GM23338 (cell line): Measurements from ENCODE around the gene AFP. TPM values are rescaled to one million over a fixed set of nuclear protein-coding genes. Genes with fewer than 3 reads are reported as not detected.

Source experiments
- ATAC-seq: fragments of 200-7000 bp; cut with Tn5 transposase; 3 replicates; pipeline ENCODE4 v1.9.1; 2020
- DNase-seq: peaks from one replicate; pipeline ENCODE4 v3.0.0-alpha.2; 2015; ENCODE audit warnings: low spot score
- H2AFZ ChIP-seq: fragments of 200-600 bp; sonication (generic); 2 replicates; pipeline ENCODE4 v1.8.0; 2016; ENCODE audit warnings: antibody characterized with exemption, mild to moderate bottlenecking, moderate library complexity
- H3F3A ChIP-seq: fragments of 200-600 bp; sonication (generic); replicated peaks from 2 replicates; pipeline ENCODE4 v1.8.0; 2017; ENCODE audit warnings: antibody characterized with exemption, mixed run types, low read depth
- H3K27ac ChIP-seq: fragments of 200-600 bp; sonication (generic); 2 replicates; pipeline ENCODE4 v1.6.1; 2016; ENCODE audit warnings: low read depth
- H3K27me3 ChIP-seq: fragments of 200-600 bp; sonication (generic); 2 replicates; pipeline ENCODE4 v1.8.0; 2016; ENCODE audit warnings: mild to moderate bottlenecking, mixed run types, moderate library complexity; ENCODE audit not compliant: insufficient read depth
- H3K36me3 ChIP-seq: fragments of 200-600 bp; sonication (generic); 2 replicates; pipeline ENCODE4 v1.8.0; 2016; ENCODE audit warnings: mild to moderate bottlenecking; ENCODE audit not compliant: insufficient read depth
- H3K4me1 ChIP-seq: fragments of 200-600 bp; sonication (generic); 2 replicates; pipeline ENCODE4 v1.8.0; 2016; ENCODE audit warnings: mild to moderate bottlenecking, moderate library complexity; ENCODE audit not compliant: insufficient read depth
- H3K4me2 ChIP-seq: fragments of 200-600 bp; sonication (generic); 2 replicates; pipeline ENCODE4 v1.7.1; 2017; ENCODE audit warnings: mixed run types
- H3K4me3 ChIP-seq: fragments of 200-600 bp; sonication (generic); 2 replicates; pipeline ENCODE4 v1.6.1; 2016; ENCODE audit warnings: mixed run types
- H3K79me2 ChIP-seq: fragments of 200-600 bp; sonication (generic); replicated peaks from 2 replicates; pipeline ENCODE4 v1.8.0; 2017; ENCODE audit warnings: mild to moderate bottlenecking; ENCODE audit not compliant: insufficient read depth
- H3K9me2 ChIP-seq: fragments of 200-600 bp; sonication (generic); 2 replicates; pipeline ENCODE4 v1.8.0; 2017; ENCODE audit not compliant: insufficient read depth
- H4K20me1 ChIP-seq: fragments of 200-600 bp; sonication (generic); replicated peaks from 2 replicates; pipeline ENCODE4 v1.8.0; 2017; ENCODE audit warnings: mild to moderate bottlenecking; ENCODE audit not compliant: insufficient read depth
- H3K27ac Mint-ChIP-seq: 2 replicates; pipeline ENCODE4 v1.8.0; 2020; ENCODE audit warnings: inconsistent platforms, mild to moderate bottlenecking, moderate library complexity, mixed read lengths
- H3K27me3 Mint-ChIP-seq: 3 replicates; pipeline ENCODE4 v1.8.0; 2022; ENCODE audit warnings: low read depth, mild to moderate bottlenecking, moderate library complexity, mixed read lengths, inconsistent platforms; ENCODE audit not compliant: insufficient read depth, poor library complexity
- H3K36me3 Mint-ChIP-seq: 3 replicates; pipeline ENCODE4 v1.8.0; 2021; ENCODE audit warnings: low read depth, mild to moderate bottlenecking, inconsistent platforms, moderate library complexity, mixed read lengths
- H3K4me1 Mint-ChIP-seq: 3 replicates; pipeline ENCODE4 v1.8.0; 2020; ENCODE audit warnings: mild to moderate bottlenecking, inconsistent platforms, mixed read lengths
- H3K4me3 Mint-ChIP-seq: 3 replicates; pipeline ENCODE4 v1.8.0; 2021; ENCODE audit warnings: moderate library complexity, mild to moderate bottlenecking, inconsistent platforms, mixed read lengths
- H3K9me3 Mint-ChIP-seq: 3 replicates; pipeline ENCODE4 v1.8.0; 2020; ENCODE audit warnings: moderate library complexity, mild to moderate bottlenecking, inconsistent platforms, mixed read lengths
- CREB1 ChIP-seq: fragments of 250-450 bp; sonication (Bioruptor Pico); IDR thresholded peaks from 2 replicates; pipeline ENCODE4 v1.5.0; 2020; ENCODE audit warnings: low read depth, mild to moderate bottlenecking, moderate library complexity
- EZH2 ChIP-seq: fragments of 200-600 bp; sonication (generic); IDR thresholded peaks from one replicate; pipeline ENCODE4 v1.8.0; 2017; ENCODE audit warnings: antibody characterized with exemption, mild to moderate bottlenecking, low read depth; ENCODE audit not compliant: unreplicated experiment
- EZH2phosphoT487 ChIP-seq: fragments of 200-600 bp; sonication (generic); IDR thresholded peaks from one replicate; pipeline ENCODE4 v1.8.1; 2018; ENCODE audit warnings: antibody characterized with exemption; ENCODE audit not compliant: unreplicated experiment
- JUNB ChIP-seq: IDR thresholded peaks from one replicate; pipeline ENCODE4 v1.6.1; 2016; ENCODE audit warnings: antibody characterized with exemption; ENCODE audit not compliant: unreplicated experiment
- NANOG ChIP-seq: IDR thresholded peaks from 2 replicates; pipeline ENCODE4 v1.6.1; 2016; ENCODE audit warnings: antibody characterized with exemption, borderline replicate concordance
- POLR2AphosphoS5 ChIP-seq: IDR thresholded peaks from 2 replicates; pipeline ENCODE4 v1.6.1; 2016; ENCODE audit warnings: antibody characterized with exemption, low read depth
- STAT1 ChIP-seq: IDR thresholded peaks from one replicate; pipeline ENCODE4 v1.6.1; 2016; ENCODE audit warnings: antibody characterized with exemption; ENCODE audit not compliant: unreplicated experiment
- ZNF114 ChIP-seq: fragments of 250-450 bp; sonication (Bioruptor Pico); IDR thresholded peaks from 2 replicates; pipeline ENCODE4 v1.5.0; 2020; ENCODE audit warnings: mild to moderate bottlenecking, moderate library complexity
- ZNF331 ChIP-seq: fragments of 250-450 bp; sonication (Bioruptor Pico); IDR thresholded peaks from 2 replicates; pipeline ENCODE4 v1.5.0; 2020; ENCODE audit warnings: low read depth, mild to moderate bottlenecking, moderate library complexity
- polyA plus RNA-seq: library from polyadenylated mRNA; unstranded; fragments of >200 nt; fragmentation: Nextera tagmentation; extraction: Ambion mirVana; gene quantifications from 2 replicates; pipeline ENCODE4 v1.2.1, GENCODE V29; 2016
- total RNA-seq: library from RNA; depleted of rRNA; stranded (reverse); fragments of >200 nt; shearing (Covaris generic); gene quantifications from 2 replicates; pipeline ENCODE4 v1.2.3, GENCODE V29; 2014
- TF ChIP-seq, protein P1 (sequence below): IDR thresholded peaks from one replicate; pipeline ENCODE4 v1.6.1; 2018; ENCODE audit warnings: antibody characterized with exemption; ENCODE audit not compliant: unreplicated experiment
- TF ChIP-seq, protein P2 (sequence below): IDR thresholded peaks from 2 replicates; pipeline ENCODE4 v1.6.1; 2016; ENCODE audit warnings: antibody characterized with exemption
- TF ChIP-seq, protein P3 (sequence below): fragments of 250-450 bp; sonication (Bioruptor Pico); IDR thresholded peaks from 2 replicates; pipeline ENCODE4 v1.5.0; 2020; ENCODE audit warnings: mild to moderate bottlenecking, moderate library complexity
- TF ChIP-seq, protein P4 (sequence below), 2 experiments: fragments of 200-600 bp in 1 of 2; sonication (generic) in 1 of 2; conservative IDR thresholded peaks; 2 replicates each; pipeline versions ENCODE4 v1.5.1 to v1.6.1; 2016 to 2017; ENCODE audit warnings: antibody characterized with exemption in 2 of 2, low read depth in 2 of 2, mild to moderate bottlenecking in 2 of 2, moderate library complexity in 1 of 2

The AFP gene
- total and polyA plus RNA-seq, 2 experiments from 2014 or later: 4.0 to 17.3 TPM

DNA sequence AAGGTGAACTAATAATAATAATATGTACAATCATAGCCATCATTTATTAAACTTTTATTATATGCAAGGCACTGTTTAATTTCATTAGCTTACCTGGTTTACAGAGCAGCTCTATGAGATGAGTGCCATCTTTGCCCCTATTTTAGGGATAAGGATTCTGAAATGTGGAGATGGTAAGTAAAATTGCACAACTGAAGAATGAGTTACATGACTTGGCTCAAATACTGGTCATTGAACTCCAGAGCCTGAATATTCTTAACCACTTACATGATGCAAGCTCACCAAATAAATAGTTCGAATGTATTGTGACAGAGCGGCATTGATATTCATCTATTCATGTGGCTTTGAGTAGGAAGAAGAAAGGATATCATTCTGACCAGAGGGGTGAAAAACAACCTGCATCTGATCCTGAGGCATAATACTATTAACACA lies 20.2 kb upstream of the AFP start:
- no peak for DNase-seq
- Histone ChIP-seq H3K4me1 (no peaks in the 10 kb centered on the region), H2AFZ (no peak overlapping the region), H3K4me2 (no peak overlapping the region), H3K79me2 (no peaks in the 10 kb centered on the region), H3K4me3 (no peak overlapping the region), H3F3A (no peaks in the 10 kb centered on the region), H4K20me1 (no peaks in the 10 kb centered on the region), H3K9me2 (no peaks in the 10 kb centered on the region), H3K27ac (no peak overlapping the region), H3K27me3 (no peaks in the 10 kb centered on the region), H3K36me3 (no peaks in the 10 kb centered on the region)
- Mint-ChIP-seq H3K4me1 (peaks cover 11% of the 10 kb centered on the region; the same call in 2 of the 3 replicates), H3K27ac (no peak overlapping the region), H3K36me3 (no peaks in the 10 kb centered on the region), H3K4me3 (no peak overlapping the region), H3K9me3 (no peaks in the 10 kb centered on the region), H3K27me3 (no peaks in the 10 kb centered on the region)
- TF ChIP-seq EZH2: no peak
- TF ChIP-seq POLR2AphosphoS5: no peak
- TF ChIP-seq ZNF114 (CRISPR knock-in tag): no peak
- TF ChIP-seq JUNB: no peak
- TF ChIP-seq, protein P1, sequence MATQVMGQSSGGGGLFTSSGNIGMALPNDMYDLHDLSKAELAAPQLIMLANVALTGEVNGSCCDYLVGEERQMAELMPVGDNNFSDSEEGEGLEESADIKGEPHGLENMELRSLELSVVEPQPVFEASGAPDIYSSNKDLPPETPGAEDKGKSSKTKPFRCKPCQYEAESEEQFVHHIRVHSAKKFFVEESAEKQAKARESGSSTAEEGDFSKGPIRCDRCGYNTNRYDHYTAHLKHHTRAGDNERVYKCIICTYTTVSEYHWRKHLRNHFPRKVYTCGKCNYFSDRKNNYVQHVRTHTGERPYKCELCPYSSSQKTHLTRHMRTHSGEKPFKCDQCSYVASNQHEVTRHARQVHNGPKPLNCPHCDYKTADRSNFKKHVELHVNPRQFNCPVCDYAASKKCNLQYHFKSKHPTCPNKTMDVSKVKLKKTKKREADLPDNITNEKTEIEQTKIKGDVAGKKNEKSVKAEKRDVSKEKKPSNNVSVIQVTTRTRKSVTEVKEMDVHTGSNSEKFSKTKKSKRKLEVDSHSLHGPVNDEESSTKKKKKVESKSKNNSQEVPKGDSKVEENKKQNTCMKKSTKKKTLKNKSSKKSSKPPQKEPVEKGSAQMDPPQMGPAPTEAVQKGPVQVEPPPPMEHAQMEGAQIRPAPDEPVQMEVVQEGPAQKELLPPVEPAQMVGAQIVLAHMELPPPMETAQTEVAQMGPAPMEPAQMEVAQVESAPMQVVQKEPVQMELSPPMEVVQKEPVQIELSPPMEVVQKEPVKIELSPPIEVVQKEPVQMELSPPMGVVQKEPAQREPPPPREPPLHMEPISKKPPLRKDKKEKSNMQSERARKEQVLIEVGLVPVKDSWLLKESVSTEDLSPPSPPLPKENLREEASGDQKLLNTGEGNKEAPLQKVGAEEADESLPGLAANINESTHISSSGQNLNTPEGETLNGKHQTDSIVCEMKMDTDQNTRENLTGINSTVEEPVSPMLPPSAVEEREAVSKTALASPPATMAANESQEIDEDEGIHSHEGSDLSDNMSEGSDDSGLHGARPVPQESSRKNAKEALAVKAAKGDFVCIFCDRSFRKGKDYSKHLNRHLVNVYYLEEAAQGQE: no peak
- no peak for TF ChIP-seq STAT1
- TF ChIP-seq, protein P2, sequence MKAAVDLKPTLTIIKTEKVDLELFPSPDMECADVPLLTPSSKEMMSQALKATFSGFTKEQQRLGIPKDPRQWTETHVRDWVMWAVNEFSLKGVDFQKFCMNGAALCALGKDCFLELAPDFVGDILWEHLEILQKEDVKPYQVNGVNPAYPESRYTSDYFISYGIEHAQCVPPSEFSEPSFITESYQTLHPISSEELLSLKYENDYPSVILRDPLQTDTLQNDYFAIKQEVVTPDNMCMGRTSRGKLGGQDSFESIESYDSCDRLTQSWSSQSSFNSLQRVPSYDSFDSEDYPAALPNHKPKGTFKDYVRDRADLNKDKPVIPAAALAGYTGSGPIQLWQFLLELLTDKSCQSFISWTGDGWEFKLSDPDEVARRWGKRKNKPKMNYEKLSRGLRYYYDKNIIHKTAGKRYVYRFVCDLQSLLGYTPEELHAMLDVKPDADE: no peak
- no peak for TF ChIP-seq ZNF331 (CRISPR knock-in tag)
- TF ChIP-seq EZH2phosphoT487: no peak
- no peak for TF ChIP-seq NANOG
- TF ChIP-seq, protein P3, sequence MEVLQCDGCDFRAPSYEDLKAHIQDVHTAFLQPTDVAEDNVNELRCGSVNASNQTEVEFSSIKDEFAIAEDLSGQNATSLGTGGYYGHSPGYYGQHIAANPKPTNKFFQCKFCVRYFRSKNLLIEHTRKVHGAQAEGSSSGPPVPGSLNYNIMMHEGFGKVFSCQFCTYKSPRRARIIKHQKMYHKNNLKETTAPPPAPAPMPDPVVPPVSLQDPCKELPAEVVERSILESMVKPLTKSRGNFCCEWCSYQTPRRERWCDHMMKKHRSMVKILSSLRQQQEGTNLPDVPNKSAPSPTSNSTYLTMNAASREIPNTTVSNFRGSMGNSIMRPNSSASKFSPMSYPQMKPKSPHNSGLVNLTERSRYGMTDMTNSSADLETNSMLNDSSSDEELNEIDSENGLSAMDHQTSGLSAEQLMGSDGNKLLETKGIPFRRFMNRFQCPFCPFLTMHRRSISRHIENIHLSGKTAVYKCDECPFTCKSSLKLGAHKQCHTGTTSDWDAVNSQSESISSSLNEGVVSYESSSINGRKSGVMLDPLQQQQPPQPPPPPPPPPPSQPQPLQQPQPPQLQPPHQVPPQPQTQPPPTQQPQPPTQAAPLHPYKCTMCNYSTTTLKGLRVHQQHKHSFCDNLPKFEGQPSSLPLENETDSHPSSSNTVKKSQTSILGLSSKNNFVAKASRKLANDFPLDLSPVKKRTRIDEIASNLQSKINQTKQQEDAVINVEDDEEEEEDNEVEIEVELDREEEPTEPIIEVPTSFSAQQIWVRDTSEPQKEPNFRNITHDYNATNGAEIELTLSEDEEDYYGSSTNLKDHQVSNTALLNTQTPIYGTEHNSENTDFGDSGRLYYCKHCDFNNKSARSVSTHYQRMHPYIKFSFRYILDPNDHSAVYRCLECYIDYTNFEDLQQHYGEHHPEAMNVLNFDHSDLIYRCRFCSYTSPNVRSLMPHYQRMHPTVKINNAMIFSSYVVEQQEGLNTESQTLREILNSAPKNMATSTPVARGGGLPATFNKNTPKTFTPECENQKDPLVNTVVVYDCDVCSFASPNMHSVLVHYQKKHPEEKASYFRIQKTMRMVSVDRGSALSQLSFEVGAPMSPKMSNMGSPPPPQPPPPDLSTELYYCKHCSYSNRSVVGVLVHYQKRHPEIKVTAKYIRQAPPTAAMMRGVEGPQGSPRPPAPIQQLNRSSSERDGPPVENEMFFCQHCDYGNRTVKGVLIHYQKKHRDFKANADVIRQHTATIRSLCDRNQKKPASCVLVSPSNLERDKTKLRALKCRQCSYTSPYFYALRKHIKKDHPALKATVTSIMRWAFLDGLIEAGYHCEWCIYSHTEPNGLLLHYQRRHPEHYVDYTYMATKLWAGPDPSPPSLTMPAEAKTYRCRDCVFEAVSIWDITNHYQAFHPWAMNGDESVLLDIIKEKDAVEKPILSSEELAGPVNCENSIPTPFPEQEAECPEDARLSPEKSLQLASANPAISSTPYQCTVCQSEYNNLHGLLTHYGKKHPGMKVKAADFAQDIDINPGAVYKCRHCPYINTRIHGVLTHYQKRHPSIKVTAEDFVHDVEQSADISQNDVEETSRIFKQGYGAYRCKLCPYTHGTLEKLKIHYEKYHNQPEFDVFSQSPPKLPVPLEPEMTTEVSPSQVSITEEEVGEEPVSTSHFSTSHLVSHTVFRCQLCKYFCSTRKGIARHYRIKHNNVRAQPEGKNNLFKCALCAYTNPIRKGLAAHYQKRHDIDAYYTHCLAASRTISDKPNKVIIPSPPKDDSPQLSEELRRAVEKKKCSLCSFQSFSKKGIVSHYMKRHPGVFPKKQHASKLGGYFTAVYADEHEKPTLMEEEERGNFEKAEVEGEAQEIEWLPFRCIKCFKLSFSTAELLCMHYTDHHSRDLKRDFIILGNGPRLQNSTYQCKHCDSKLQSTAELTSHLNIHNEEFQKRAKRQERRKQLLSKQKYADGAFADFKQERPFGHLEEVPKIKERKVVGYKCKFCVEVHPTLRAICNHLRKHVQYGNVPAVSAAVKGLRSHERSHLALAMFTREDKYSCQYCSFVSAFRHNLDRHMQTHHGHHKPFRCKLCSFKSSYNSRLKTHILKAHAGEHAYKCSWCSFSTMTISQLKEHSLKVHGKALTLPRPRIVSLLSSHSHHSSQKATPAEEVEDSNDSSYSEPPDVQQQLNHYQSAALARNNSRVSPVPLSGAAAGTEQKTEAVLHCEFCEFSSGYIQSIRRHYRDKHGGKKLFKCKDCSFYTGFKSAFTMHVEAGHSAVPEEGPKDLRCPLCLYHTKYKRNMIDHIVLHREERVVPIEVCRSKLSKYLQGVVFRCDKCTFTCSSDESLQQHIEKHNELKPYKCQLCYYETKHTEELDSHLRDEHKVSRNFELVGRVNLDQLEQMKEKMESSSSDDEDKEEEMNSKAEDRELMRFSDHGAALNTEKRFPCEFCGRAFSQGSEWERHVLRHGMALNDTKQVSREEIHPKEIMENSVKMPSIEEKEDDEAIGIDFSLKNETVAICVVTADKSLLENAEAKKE (CRISPR knock-in tag): no peak
- TF ChIP-seq CREB1 (CRISPR knock-in tag): no peak
- TF ChIP-seq, protein P4, sequence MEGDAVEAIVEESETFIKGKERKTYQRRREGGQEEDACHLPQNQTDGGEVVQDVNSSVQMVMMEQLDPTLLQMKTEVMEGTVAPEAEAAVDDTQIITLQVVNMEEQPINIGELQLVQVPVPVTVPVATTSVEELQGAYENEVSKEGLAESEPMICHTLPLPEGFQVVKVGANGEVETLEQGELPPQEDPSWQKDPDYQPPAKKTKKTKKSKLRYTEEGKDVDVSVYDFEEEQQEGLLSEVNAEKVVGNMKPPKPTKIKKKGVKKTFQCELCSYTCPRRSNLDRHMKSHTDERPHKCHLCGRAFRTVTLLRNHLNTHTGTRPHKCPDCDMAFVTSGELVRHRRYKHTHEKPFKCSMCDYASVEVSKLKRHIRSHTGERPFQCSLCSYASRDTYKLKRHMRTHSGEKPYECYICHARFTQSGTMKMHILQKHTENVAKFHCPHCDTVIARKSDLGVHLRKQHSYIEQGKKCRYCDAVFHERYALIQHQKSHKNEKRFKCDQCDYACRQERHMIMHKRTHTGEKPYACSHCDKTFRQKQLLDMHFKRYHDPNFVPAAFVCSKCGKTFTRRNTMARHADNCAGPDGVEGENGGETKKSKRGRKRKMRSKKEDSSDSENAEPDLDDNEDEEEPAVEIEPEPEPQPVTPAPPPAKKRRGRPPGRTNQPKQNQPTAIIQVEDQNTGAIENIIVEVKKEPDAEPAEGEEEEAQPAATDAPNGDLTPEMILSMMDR (conservative IDR thresholded peaks at IDR 0.05; ENCODE audit: low read depth in 2 of 2): no peak
- ATAC-seq: no peak
